HepG2 (cell line): Measurements from ENCODE around the gene LANCL2. TPM values are rescaled to one million over a fixed set of nuclear protein-coding genes. Genes with fewer than 3 reads are reported as not detected.

Source experiments
- AGO2 ChIP-seq: fragments of 200-400 bp; formaldehyde crosslinking; optimal IDR thresholded peaks from 2 replicates; pipeline ENCODE3; 2017; ENCODE audit warnings: mild to moderate bottlenecking, low read depth, low read length, moderate library complexity
- ASH2L ChIP-seq: fragments of 300-600, 200-600 bp; sonication (generic); IDR thresholded peaks from 2 replicates; pipeline ENCODE4 v1.7.0; 2017; ENCODE audit warnings: low read depth, mild to moderate bottlenecking, moderate library complexity, mixed read lengths, low read length; ENCODE audit not compliant: insufficient read length
- CC2D1A ChIP-seq: sonication (generic); formaldehyde crosslinking; IDR thresholded peaks from 2 replicates; pipeline ENCODE4 v1.8.1; 2023; ENCODE audit warnings: mild to moderate bottlenecking, missing genetic modification reagents
- CCDC6 ChIP-seq: sonication (generic); formaldehyde crosslinking; IDR thresholded peaks from 2 replicates; pipeline ENCODE4 v1.8.1; 2022; ENCODE audit warnings: mild to moderate bottlenecking, missing genetic modification reagents, moderate library complexity
- CHD2 ChIP-seq: IDR thresholded peaks from 2 replicates; pipeline ENCODE4 v1.6.1; 2011; ENCODE audit warnings: low read depth, low read length, improper control_type of control experiment
- GABPB1 ChIP-seq: IDR thresholded peaks from 2 replicates; pipeline ENCODE4 v1.6.1; 2016; ENCODE audit warnings: mild to moderate bottlenecking, missing genetic modification reagents, moderate library complexity, missing compliant biosample characterization
- GFI1 ChIP-seq: sonication (generic); formaldehyde crosslinking; IDR thresholded peaks from 2 replicates; pipeline ENCODE4 v1.5.0; 2020; ENCODE audit warnings: missing genetic modification reagents, mild to moderate bottlenecking, borderline replicate concordance
- GLI4 ChIP-seq: sonication (generic); formaldehyde crosslinking; IDR thresholded peaks from 2 replicates; pipeline ENCODE4 v1.5.1; 2020; ENCODE audit warnings: missing genetic modification reagents, mild to moderate bottlenecking, moderate library complexity, borderline replicate concordance
- GPN1 ChIP-seq: sonication (generic); formaldehyde crosslinking; IDR thresholded peaks from 2 replicates; pipeline ENCODE4 v1.5.1; 2020; ENCODE audit warnings: missing genetic modification reagents, borderline replicate concordance
- JUN ChIP-seq: sonication (generic); formaldehyde crosslinking; IDR thresholded peaks from 2 replicates; pipeline ENCODE4 v1.4.0; 2020; ENCODE audit warnings: mild to moderate bottlenecking, missing genetic modification reagents
- KDM4B ChIP-seq: sonication (generic); formaldehyde crosslinking; IDR thresholded peaks from 2 replicates; pipeline ENCODE4 v1.4.0; 2020; ENCODE audit warnings: missing genetic modification reagents
- MXD4 ChIP-seq: IDR thresholded peaks from 2 replicates; pipeline ENCODE4 v1.6.1; 2016; ENCODE audit warnings: mild to moderate bottlenecking, missing biosample characterization, missing genetic modification reagents
- NCOA1 ChIP-seq: sonication (generic); formaldehyde crosslinking; IDR thresholded peaks from 2 replicates; pipeline ENCODE4 v1.9.0; 2021; ENCODE audit warnings: missing genetic modification reagents
- RFX3 ChIP-seq: IDR thresholded peaks from 2 replicates; pipeline ENCODE4 v1.6.1; 2016; ENCODE audit warnings: missing biosample characterization, missing genetic modification reagents
- SALL1 ChIP-seq: sonication (generic); formaldehyde crosslinking; IDR thresholded peaks from 2 replicates; pipeline ENCODE4 v1.8.0; 2022; ENCODE audit warnings: mild to moderate bottlenecking, missing genetic modification reagents
- SMAD9 ChIP-seq: sonication (generic); formaldehyde crosslinking; IDR thresholded peaks from 2 replicates; pipeline ENCODE4 v1.5.1; 2020; ENCODE audit warnings: mild to moderate bottlenecking, missing genetic modification reagents
- SMYD3 ChIP-seq: sonication (generic); formaldehyde crosslinking; IDR thresholded peaks from 2 replicates; pipeline ENCODE4 v1.8.1; 2023; ENCODE audit warnings: mild to moderate bottlenecking, missing genetic modification reagents
- ZFX ChIP-seq: sonication (generic); formaldehyde crosslinking; IDR thresholded peaks from 2 replicates; pipeline ENCODE4 v1.4.0; 2020; ENCODE audit warnings: mild to moderate bottlenecking, low read depth, missing genetic modification reagents, moderate library complexity
- ZNF333 ChIP-seq: sonication (generic); formaldehyde crosslinking; IDR thresholded peaks from 2 replicates; pipeline ENCODE4 v1.4.0; 2020; ENCODE audit warnings: mild to moderate bottlenecking, missing genetic modification reagents, borderline replicate concordance
- ZNF354B ChIP-seq: sonication (generic); formaldehyde crosslinking; IDR thresholded peaks from 2 replicates; pipeline ENCODE4 v1.8.0; 2022; ENCODE audit warnings: mild to moderate bottlenecking, missing genetic modification reagents
- ZNF446 ChIP-seq: sonication (generic); formaldehyde crosslinking; IDR thresholded peaks from 2 replicates; pipeline ENCODE4 v1.5.0; 2020; ENCODE audit warnings: mild to moderate bottlenecking, missing genetic modification reagents
- ZNF703 ChIP-seq: sonication (generic); formaldehyde crosslinking; IDR thresholded peaks from 2 replicates; pipeline ENCODE4 v1.5.1; 2020; ENCODE audit warnings: missing genetic modification reagents, mild to moderate bottlenecking, moderate library complexity, borderline replicate concordance
- ZNF878 ChIP-seq: sonication (generic); formaldehyde crosslinking; IDR thresholded peaks from 2 replicates; pipeline ENCODE4 v1.8.1; 2023; ENCODE audit warnings: mild to moderate bottlenecking, missing genetic modification reagents, moderate library complexity
- polyA plus RNA-seq, 8 experiments: library from polyadenylated mRNA; depleted of rRNA in 3 of 8; stranded (reverse) in 7 of 8; unstranded in 1 of 8; fragments of >200 nt; fragmentation: Illumina TruSeq in 4 of 8; extraction: Trizol in 4 of 8; gene quantifications; 2 replicates each; pipeline versions ENCODE4 v1.2.1 to v1.2.3, GENCODE V29; 2011 to 2016; ENCODE audit warnings: low read depth in 4 of 8, missing spikeins in 1 of 8, mixed read lengths in 1 of 8; ENCODE audit not compliant: insufficient read depth in 1 of 8
- total RNA-seq, 5 experiments: library from RNA; depleted of rRNA; stranded (reverse); fragments of >200 nt; fragmentation: Illumina TruSeq; extraction: Trizol; gene quantifications; 2 replicates each; pipeline ENCODE4 v1.2.3, GENCODE V29; 2016; ENCODE audit warnings: low read depth in 1 of 5
- TF ChIP-seq, protein P1 (sequence below), 2 experiments: fragments of 450-650 bp in 1 of 2; sonication (generic) in 1 of 2; formaldehyde crosslinking; IDR thresholded peaks; 2 replicates each; pipeline versions ENCODE4 v1.5.0 to v1.8.0; 2020 to 2022; ENCODE audit warnings: mild to moderate bottlenecking in 1 of 2, missing genetic modification reagents in 1 of 2
- TF ChIP-seq, protein P2 (sequence below): IDR thresholded peaks from 2 replicates; pipeline ENCODE4 v1.6.1; 2016; ENCODE audit warnings: control low read depth
- TF ChIP-seq, protein P3 (sequence below): IDR thresholded peaks from 2 replicates; pipeline ENCODE4 v1.6.1; 2016; ENCODE audit warnings: mild to moderate bottlenecking
- TF ChIP-seq, protein P4 (sequence below): sonication (generic); formaldehyde crosslinking; IDR thresholded peaks from 2 replicates; pipeline ENCODE4 v1.8.1; 2023; ENCODE audit warnings: missing genetic modification reagents, mild to moderate bottlenecking, borderline replicate concordance

Gene LANCL2
- total and polyA plus RNA-seq, 2 of the 13 experiments (the other 11 are each of a cell fraction or from before 2014, with no cell fraction given) = 10.0 to 13.8 TPM

DNA sequence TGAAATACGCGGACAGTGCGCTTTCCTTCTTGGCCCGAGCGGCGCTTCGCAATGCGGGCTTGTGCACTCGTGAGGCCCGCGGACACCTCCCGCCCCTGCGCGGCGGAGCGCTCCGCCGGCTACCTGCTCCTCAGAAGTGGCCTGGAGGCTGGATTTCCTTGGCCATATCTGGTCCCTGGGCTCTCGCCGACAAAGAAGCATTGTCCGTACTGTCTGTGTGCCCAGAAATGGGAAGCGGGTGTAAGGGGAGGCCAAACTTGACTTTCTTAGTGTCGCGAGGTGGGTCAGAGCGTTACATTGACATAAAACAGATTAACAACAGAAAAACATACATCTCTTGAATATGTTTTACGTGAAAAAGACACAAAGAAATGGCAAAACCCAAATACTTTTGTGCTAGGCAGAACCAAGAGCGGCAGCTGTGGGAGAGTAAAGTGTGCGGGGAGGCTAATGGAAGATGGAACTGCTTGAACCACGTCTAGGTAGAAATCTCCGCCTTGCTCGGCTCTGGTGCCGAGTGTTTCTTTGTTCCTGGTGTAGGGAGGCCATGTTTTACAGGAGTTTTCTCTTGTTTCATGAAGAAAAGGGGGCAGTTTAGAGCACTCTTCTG lies 1.4 kb downstream of the LANCL2 start (continued):
- TF ChIP-seq ZNF703 (CRISPR knock-in tag) = 0 out of 2 replicates have a peak, but pooled peaks have one; percentile 2
- TF ChIP-seq KDM4B (CRISPR knock-in tag) = 0 out of 2 replicates have a peak, but pooled peaks have one; percentile 2
- TF ChIP-seq, protein P1, sequence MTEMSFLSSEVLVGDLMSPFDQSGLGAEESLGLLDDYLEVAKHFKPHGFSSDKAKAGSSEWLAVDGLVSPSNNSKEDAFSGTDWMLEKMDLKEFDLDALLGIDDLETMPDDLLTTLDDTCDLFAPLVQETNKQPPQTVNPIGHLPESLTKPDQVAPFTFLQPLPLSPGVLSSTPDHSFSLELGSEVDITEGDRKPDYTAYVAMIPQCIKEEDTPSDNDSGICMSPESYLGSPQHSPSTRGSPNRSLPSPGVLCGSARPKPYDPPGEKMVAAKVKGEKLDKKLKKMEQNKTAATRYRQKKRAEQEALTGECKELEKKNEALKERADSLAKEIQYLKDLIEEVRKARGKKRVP (CRISPR knock-in tag; IDR thresholded peaks at IDR 0.05) = no peak
- peak; percentile 75; the same call in 1 of the 2 replicates for TF ChIP-seq ZFX (CRISPR knock-in tag)
- TF ChIP-seq RFX3 (CRISPR knock-in tag) = 0 out of 2 replicates have a peak, but pooled peaks have one; percentile 9
- TF ChIP-seq ZNF878 = peak; percentile 60; the same call in 1 of the 2 replicates
- no peak; the same call in 1 of the 2 replicates for TF ChIP-seq ZNF333 (CRISPR knock-in tag)
- TF ChIP-seq, protein P2, sequence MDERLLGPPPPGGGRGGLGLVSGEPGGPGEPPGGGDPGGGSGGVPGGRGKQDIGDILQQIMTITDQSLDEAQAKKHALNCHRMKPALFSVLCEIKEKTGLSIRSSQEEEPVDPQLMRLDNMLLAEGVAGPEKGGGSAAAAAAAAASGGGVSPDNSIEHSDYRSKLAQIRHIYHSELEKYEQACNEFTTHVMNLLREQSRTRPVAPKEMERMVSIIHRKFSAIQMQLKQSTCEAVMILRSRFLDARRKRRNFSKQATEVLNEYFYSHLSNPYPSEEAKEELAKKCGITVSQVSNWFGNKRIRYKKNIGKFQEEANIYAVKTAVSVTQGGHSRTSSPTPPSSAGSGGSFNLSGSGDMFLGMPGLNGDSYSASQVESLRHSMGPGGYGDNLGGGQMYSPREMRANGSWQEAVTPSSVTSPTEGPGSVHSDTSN (CRISPR knock-in tag) = no peak
- 0 out of 2 replicates have a peak, but pooled peaks have one; percentile 88 for TF ChIP-seq NCOA1 (CRISPR knock-in tag)
- no peak for TF ChIP-seq GFI1 (CRISPR knock-in tag)
- 0 out of 2 replicates have a peak, but pooled peaks have one; percentile 27 for TF ChIP-seq CCDC6 (CRISPR knock-in tag)
- TF ChIP-seq AGO2 = peak; percentile 50
- no peak for TF ChIP-seq GPN1
- peak; percentile 70; the same call in 1 of the 2 replicates for TF ChIP-seq GLI4 (CRISPR knock-in tag)
- TF ChIP-seq CHD2 = peak; percentile 36; the same call in 1 of the 2 replicates
- peak; percentile 84; the same call in 1 of the 2 replicates for TF ChIP-seq ZNF354B (CRISPR knock-in tag)
- TF ChIP-seq GABPB1 (CRISPR knock-in tag) = peak; percentile 27; the same call in 1 of the 2 replicates
- TF ChIP-seq MXD4 (CRISPR knock-in tag) = 0 out of 2 replicates have a peak, but pooled peaks have one; percentile 47
- TF ChIP-seq SMAD9 (CRISPR knock-in tag) = 0 out of 2 replicates have a peak, but pooled peaks have one; percentile 53
- TF ChIP-seq ZNF446 = no peak
- peak; percentile 94 for TF ChIP-seq ASH2L
- TF ChIP-seq, protein P3, sequence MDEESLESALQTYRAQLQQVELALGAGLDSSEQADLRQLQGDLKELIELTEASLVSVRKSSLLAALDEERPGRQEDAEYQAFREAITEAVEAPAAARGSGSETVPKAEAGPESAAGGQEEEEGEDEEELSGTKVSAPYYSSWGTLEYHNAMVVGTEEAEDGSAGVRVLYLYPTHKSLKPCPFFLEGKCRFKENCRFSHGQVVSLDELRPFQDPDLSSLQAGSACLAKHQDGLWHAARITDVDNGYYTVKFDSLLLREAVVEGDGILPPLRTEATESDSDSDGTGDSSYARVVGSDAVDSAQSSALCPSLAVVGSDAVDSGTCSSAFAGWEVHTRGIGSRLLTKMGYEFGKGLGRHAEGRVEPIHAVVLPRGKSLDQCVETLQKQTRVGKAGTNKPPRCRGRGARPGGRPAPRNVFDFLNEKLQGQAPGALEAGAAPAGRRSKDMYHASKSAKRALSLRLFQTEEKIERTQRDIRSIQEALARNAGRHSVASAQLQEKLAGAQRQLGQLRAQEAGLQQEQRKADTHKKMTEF = peak; percentile 12; the same call in 1 of the 2 replicates
- 0 out of 2 replicates have a peak, but pooled peaks have one; percentile 4 for TF ChIP-seq JUN (CRISPR knock-in tag)
- no peak for TF ChIP-seq CC2D1A
- peak; percentile 47; the same call in 1 of the 2 replicates for TF ChIP-seq SALL1 (CRISPR knock-in tag)
- TF ChIP-seq, protein P4, sequence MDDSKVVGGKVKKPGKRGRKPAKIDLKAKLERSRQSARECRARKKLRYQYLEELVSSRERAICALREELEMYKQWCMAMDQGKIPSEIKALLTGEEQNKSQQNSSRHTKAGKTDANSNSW = 0 out of 2 replicates have a peak, but pooled peaks have one; percentile 28
- 0 out of 2 replicates have a peak, but pooled peaks have one; percentile 58 for TF ChIP-seq SMYD3 (CRISPR knock-in tag)
